ENCODE measurements around the gene CTCFL.

Gene CTCFL

GRCh38 chr20:57524511-57525176, at the start of gene CTCFL:
Gene CTCFL, minus strand, starts transcription at chr20:57525140. Its CDS starts 935 bp downstream, at chr20:57524205.
- no peak within 1 kb of the TSS for H3K4me3 ChIP-seq (ENCODE audit: low read length)
- no peak for DNase-seq (ENCODE audit: low read depth)
- TF ChIP-seq CTCF (IDR thresholded peaks at IDR 0.05; ENCODE audit: insufficient read depth, low read depth, low read length, missing control alignments) = no peak

GRCh38 chr20:57573894-57574293, 49.0 kb upstream of the CTCFL start:
- DNase-seq (ENCODE audit: low read depth) = no peak
- no peak overlapping the region for H3K4me3 ChIP-seq (ENCODE audit: low read length)
- TF ChIP-seq CTCF (IDR thresholded peaks at IDR 0.05; ENCODE audit: insufficient read depth, low read depth, low read length, missing control alignments) = no peak

GRCh38 chr20:57573242-57573641, 48.3 kb upstream of the CTCFL start:
- no peak for TF ChIP-seq CTCF (IDR thresholded peaks at IDR 0.05; ENCODE audit: insufficient read depth, low read depth, low read length, missing control alignments)
- DNase-seq (ENCODE audit: low read depth) = no peak

GRCh38 chr20:57571782-57572416, 47.0 kb upstream of the CTCFL start:
- no peak for DNase-seq (ENCODE audit: low read depth)
- H3K4me3 ChIP-seq (ENCODE audit: low read length) = no peak overlapping the region
- TF ChIP-seq CTCF (IDR thresholded peaks at IDR 0.05; ENCODE audit: insufficient read depth, low read depth, low read length, missing control alignments) = no peak

More at GRCh38 chr20:57573242-57573641, 48.3 kb upstream of the CTCFL start:
- no peak overlapping the region for H3K4me3 ChIP-seq (ENCODE audit: low read length)

GRCh38 chr20:57570920-57571319, 46.0 kb upstream of the CTCFL start:
- no peak for TF ChIP-seq CTCF (IDR thresholded peaks at IDR 0.05; ENCODE audit: insufficient read depth, low read depth, low read length, missing control alignments)
- no peak overlapping the region for H3K4me3 ChIP-seq (ENCODE audit: low read length)
- DNase-seq (ENCODE audit: low read depth) = no peak

GRCh38 chr20:57570145-57570850, 45.4 kb upstream of the CTCFL start:
- H3K4me3 ChIP-seq (ENCODE audit: low read length) = no peak overlapping the region
- DNase-seq (ENCODE audit: low read depth) = no peak
- TF ChIP-seq CTCF (IDR thresholded peaks at IDR 0.05; ENCODE audit: insufficient read depth, low read depth, low read length, missing control alignments) = no peak
